ENCODE measurements around the gene FRRS1L. TPM values are rescaled to one million over a fixed set of nuclear protein-coding genes. Genes with fewer than 3 reads are reported as not detected.

Gene FRRS1L
- polyA plus RNA-seq, 1 experiment: 0.14 TPM

- TF ChIP-seq, protein P1, sequence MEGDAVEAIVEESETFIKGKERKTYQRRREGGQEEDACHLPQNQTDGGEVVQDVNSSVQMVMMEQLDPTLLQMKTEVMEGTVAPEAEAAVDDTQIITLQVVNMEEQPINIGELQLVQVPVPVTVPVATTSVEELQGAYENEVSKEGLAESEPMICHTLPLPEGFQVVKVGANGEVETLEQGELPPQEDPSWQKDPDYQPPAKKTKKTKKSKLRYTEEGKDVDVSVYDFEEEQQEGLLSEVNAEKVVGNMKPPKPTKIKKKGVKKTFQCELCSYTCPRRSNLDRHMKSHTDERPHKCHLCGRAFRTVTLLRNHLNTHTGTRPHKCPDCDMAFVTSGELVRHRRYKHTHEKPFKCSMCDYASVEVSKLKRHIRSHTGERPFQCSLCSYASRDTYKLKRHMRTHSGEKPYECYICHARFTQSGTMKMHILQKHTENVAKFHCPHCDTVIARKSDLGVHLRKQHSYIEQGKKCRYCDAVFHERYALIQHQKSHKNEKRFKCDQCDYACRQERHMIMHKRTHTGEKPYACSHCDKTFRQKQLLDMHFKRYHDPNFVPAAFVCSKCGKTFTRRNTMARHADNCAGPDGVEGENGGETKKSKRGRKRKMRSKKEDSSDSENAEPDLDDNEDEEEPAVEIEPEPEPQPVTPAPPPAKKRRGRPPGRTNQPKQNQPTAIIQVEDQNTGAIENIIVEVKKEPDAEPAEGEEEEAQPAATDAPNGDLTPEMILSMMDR (IDR thresholded peaks at IDR 0.05; ENCODE audit: low read depth, low read length): no peak
- CTCF ChIA-PET: interaction anchor here (1.1 to 1.3 kb wide), 2 partner anchors 16 to 23 kb away, joined by 4 to 5 read pairs; no protein-coding TSS in a partner anchor
- no peak for DNase-seq (ENCODE audit: low read depth, low spot score)
- Histone ChIP-seq H3K9me3 (ENCODE audit: control insufficient read depth, insufficient read depth, low read length) (peaks cover 2% of the 10 kb centered on the region; the same call in 1 of the 2 replicates), H3K27me3 (ENCODE audit: control insufficient read depth, insufficient read depth, low read length) (peaks cover under 1% of the 10 kb centered on the region), H3K27ac (ENCODE audit: low read depth, low read length) (no peak overlapping the region), H3K4me3 (ENCODE audit: low read depth, low read length) (no peak overlapping the region)
- POLR2A ChIA-PET: no interaction called here
Measured at GRCh38 chr9:109206670-109207069, 39.6 kb upstream of the FRRS1L start.

- TF ChIP-seq, protein P1 (IDR thresholded peaks at IDR 0.05; ENCODE audit: low read depth, low read length): no peak
- ChIA-PET POLR2A (no interaction called here), CTCF (no interaction called here)
- peaks cover 3% of the 10 kb centered on the region for H3K27me3 ChIP-seq (ENCODE audit: control insufficient read depth, insufficient read depth, low read length)
- no peak for DNase-seq (ENCODE audit: low read depth, low spot score)
- H3K4me3 ChIP-seq (ENCODE audit: low read depth, low read length): no peak overlapping the region
- no peak overlapping the region for H3K27ac ChIP-seq (ENCODE audit: low read depth, low read length)
- H3K9me3 ChIP-seq (ENCODE audit: control insufficient read depth, insufficient read depth, low read length): peaks cover 2% of the 10 kb centered on the region; the same call in 1 of the 2 replicates
Measured at GRCh38 chr9:109205526-109205925, 38.5 kb upstream of the FRRS1L start.

GRCh38 chr9:109203761-109204360, 36.8 kb upstream of the FRRS1L start:
- no peak overlapping the region for H3K27ac ChIP-seq (ENCODE audit: low read depth, low read length)
- DNase-seq (ENCODE audit: low read depth, low spot score): no peak
- TF ChIP-seq, protein P1 (IDR thresholded peaks at IDR 0.05; ENCODE audit: low read depth, low read length): no peak
- H3K27me3 ChIP-seq (ENCODE audit: control insufficient read depth, insufficient read depth, low read length): peaks cover 5% of the 10 kb centered on the region
- ChIA-PET CTCF (interaction anchor here (0.6 kb wide), 1 partner anchor 329 kb away, joined by 9 read pairs; no protein-coding TSS in a partner anchor), POLR2A (no interaction called here)
- H3K4me3 ChIP-seq (ENCODE audit: low read depth, low read length): no peak overlapping the region
- H3K9me3 ChIP-seq (ENCODE audit: control insufficient read depth, insufficient read depth, low read length): peaks cover 2% of the 10 kb centered on the region; the same call in 1 of the 2 replicates

DNA sequence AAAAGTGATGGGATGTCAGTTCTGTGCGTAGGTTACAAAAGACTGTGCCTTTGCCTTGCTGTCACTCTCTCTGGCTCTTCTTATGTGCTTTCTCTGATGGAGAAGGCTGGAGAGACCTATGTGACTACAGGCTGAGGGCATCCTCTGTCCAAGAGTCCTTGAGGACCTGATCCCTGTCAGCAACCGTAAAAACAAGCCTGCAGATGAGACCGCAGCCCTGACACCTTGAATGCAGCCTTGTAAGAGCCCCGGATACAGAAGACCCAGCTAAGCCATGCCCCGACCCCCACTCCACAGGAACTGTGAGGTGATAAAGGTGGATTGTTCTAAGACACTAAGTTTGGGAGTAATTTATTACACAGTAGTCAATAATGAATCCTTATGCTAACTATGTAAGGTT, 32.6 kb upstream of the FRRS1L start:
- H3K9me3 ChIP-seq (ENCODE audit: control insufficient read depth, insufficient read depth, low read length): no peaks in the 10 kb centered on the region
- H3K4me3 ChIP-seq (ENCODE audit: low read depth, low read length): no peak overlapping the region
- TF ChIP-seq, protein P1 (IDR thresholded peaks at IDR 0.05; ENCODE audit: low read depth, low read length): no peak
- ChIA-PET CTCF (interaction anchor here (0.6 kb wide), 1 partner anchor 10 kb away, joined by 3 read pairs; no protein-coding TSS in a partner anchor), POLR2A (no interaction called here)
- H3K27ac ChIP-seq (ENCODE audit: low read depth, low read length): no peak overlapping the region
- DNase-seq (ENCODE audit: low read depth, low spot score): no peak
- H3K27me3 ChIP-seq (ENCODE audit: control insufficient read depth, insufficient read depth, low read length): peaks cover 12% of the 10 kb centered on the region

GRCh38 chr9:109198736-109199382, 31.8 kb upstream of the FRRS1L start:
- H3K4me3 ChIP-seq (ENCODE audit: low read depth, low read length): no peak overlapping the region
- CTCF ChIA-PET: interaction anchor here (0.6 kb wide), 1 partner anchor 11 kb away, joined by 3 read pairs; no protein-coding TSS in a partner anchor
- no peak overlapping the region for H3K27ac ChIP-seq (ENCODE audit: low read depth, low read length)
- TF ChIP-seq, protein P1 (IDR thresholded peaks at IDR 0.05; ENCODE audit: low read depth, low read length): no peak
- H3K9me3 ChIP-seq (ENCODE audit: control insufficient read depth, insufficient read depth, low read length): no peaks in the 10 kb centered on the region
- POLR2A ChIA-PET: no interaction called here
- no peak for DNase-seq (ENCODE audit: low read depth, low spot score)
- peaks cover 12% of the 10 kb centered on the region for H3K27me3 ChIP-seq (ENCODE audit: control insufficient read depth, insufficient read depth, low read length)
